Retinal pigment epithelial cell (primary cell): ENCODE data around the gene MTOR.

Experiments
- DNase-seq: peaks from one replicate; pipeline ENCODE4 v3.0.0-alpha.2; 2010; ENCODE audit warnings: low read depth
- H3K4me3 ChIP-seq: 2 replicates; pipeline ENCODE4 v1.5.1; 2011; ENCODE audit warnings: mild to moderate bottlenecking, low read length, control low read depth, moderate library complexity
- TF ChIP-seq, protein P1 (sequence below): conservative IDR thresholded peaks from 2 replicates; pipeline ENCODE4 v1.5.1; 2011; ENCODE audit warnings: low read depth, low read length, control low read depth, inconsistent platforms

Gene MTOR

GRCh38 chr1:11289064-11289463 is 26.7 kb upstream of the MTOR start:
- DNase-seq: no peak
- H3K4me3 ChIP-seq: no peak overlapping the region
- TF ChIP-seq, protein P1, sequence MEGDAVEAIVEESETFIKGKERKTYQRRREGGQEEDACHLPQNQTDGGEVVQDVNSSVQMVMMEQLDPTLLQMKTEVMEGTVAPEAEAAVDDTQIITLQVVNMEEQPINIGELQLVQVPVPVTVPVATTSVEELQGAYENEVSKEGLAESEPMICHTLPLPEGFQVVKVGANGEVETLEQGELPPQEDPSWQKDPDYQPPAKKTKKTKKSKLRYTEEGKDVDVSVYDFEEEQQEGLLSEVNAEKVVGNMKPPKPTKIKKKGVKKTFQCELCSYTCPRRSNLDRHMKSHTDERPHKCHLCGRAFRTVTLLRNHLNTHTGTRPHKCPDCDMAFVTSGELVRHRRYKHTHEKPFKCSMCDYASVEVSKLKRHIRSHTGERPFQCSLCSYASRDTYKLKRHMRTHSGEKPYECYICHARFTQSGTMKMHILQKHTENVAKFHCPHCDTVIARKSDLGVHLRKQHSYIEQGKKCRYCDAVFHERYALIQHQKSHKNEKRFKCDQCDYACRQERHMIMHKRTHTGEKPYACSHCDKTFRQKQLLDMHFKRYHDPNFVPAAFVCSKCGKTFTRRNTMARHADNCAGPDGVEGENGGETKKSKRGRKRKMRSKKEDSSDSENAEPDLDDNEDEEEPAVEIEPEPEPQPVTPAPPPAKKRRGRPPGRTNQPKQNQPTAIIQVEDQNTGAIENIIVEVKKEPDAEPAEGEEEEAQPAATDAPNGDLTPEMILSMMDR: no peak

DNA sequence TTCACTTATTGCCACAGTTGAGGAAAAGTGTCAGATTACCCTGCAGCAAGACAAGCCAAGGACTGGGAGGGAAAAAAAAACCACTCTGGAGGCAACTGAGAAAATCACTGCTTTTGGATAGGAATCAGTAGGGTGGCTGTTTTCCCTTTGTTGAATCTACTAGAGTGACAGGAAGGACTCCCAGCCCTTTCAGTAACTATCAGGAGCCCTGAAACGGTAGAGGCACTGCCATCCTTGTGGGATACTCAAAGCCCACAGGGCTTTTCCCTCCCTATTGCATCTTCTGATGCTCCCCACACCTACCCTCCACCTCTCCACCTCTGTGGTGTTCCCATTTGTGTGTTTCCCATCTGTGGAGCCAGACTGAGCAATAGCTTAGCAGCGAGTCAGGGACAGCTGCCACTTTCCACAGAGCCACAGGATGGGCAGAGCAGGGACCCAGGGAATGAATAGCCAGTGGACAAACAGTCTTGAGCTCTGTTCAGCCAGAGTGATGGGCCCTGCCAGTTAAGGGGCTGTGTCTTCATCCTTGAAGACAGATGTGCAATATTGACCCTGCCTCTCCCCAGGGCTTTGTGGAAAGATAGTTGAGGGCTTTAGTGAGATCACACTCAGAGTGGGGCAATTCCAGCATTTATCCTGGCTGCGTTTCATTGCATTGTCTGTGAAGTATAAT is 24.5 kb upstream of the MTOR start:
- TF ChIP-seq, protein P1: no peak
- DNase-seq: no peak
- H3K4me3 ChIP-seq: no peak overlapping the region

DNA sequence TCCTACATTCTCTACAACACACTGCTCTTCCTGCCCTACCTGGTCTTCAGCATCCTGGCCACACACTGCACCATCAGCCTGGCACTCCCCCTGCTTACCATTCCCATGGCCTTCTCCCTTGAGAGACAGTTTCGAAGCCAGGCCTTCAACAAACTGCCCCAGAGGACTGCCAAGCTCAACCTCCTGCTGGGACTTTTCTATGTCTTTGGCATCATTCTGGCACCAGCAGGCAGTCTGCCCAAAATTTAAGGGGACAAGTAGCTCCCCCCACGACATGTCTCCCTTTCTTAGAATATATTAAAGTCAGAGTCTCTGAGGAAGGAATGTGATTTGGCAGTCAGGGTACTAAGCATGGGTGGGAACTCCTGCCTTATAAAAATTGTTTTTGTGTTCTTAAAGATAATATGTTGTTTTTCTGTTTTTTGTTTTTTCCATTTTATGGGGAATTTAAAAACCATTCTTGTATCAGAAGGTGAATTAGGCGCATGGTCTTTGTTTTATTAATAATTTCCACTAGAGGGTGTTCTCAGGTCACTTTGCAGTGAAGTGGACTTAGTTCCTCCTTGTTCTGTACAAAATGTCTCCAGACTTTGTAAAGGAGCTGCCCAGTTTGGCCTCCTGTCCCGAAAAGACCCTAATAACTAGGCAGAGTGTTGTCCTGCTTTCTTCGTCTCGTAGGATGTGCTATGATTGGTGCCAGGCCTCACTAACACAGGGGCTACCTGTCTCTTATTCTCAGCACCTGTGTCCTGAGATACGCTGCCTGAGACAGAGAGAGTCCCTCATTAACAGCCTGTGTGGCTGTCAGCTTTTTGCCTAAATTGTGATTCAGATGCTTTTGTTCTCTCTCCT is 23.8 kb upstream of the MTOR start:
- no peak for DNase-seq
- TF ChIP-seq, protein P1: peak; percentile 32
- no peak overlapping the region for H3K4me3 ChIP-seq

- no peak for DNase-seq
Observed at GRCh38 chr1:11284784-11285183, 22.4 kb upstream of the MTOR start.

GRCh38 chr1:11283151-11283550 is 20.8 kb upstream of the MTOR start:
- DNase-seq: no peak
- H3K4me3 ChIP-seq: no peak overlapping the region
- TF ChIP-seq, protein P1: no peak

More at GRCh38 chr1:11284784-11285183, 22.4 kb upstream of the MTOR start:
- H3K4me3 ChIP-seq: no peak overlapping the region
- TF ChIP-seq, protein P1: no peak

DNA sequence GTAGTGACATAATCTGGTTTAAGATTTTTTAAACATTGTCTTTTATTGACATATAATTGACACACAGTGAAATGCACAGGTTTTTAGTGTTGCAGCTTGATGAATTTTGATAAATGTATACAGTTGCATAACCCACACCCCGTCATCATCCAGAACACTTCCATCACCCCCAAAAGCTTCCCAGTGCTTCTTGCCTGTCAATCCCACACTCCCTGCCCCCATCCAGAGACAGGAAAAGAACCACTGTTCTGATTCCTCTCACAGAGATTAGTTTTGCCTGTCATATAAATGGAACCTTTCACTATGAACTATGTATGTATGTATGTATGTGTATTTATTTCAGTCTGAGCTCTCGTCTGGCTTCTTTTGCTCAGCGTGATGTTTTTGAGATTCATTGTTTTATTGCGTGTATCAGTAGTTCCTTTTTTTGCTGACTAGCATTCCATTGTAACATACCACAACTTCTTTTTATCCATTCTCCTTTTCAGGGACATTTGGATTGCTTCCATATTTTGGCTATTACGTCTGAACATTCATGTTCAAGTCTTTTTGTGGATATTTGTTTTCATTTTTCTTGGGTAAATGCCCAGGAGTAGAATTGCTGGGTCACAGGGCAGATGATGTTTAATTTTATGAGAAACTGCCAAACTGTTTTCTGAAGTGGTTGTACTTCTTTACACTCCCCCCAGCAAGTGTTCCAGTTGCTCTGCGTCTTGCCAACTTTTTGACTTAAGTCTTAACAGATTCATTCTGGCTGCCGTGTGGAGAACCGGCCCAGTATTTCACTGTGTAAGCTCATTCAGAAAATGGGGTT is 19.4 kb upstream of the MTOR start:
- peak; percentile 77 for DNase-seq
- TF ChIP-seq, protein P1: no peak
- H3K4me3 ChIP-seq: no peak overlapping the region
